Measurements from ENCODE around the gene ATG9B.

The ATG9B gene

DNA sequence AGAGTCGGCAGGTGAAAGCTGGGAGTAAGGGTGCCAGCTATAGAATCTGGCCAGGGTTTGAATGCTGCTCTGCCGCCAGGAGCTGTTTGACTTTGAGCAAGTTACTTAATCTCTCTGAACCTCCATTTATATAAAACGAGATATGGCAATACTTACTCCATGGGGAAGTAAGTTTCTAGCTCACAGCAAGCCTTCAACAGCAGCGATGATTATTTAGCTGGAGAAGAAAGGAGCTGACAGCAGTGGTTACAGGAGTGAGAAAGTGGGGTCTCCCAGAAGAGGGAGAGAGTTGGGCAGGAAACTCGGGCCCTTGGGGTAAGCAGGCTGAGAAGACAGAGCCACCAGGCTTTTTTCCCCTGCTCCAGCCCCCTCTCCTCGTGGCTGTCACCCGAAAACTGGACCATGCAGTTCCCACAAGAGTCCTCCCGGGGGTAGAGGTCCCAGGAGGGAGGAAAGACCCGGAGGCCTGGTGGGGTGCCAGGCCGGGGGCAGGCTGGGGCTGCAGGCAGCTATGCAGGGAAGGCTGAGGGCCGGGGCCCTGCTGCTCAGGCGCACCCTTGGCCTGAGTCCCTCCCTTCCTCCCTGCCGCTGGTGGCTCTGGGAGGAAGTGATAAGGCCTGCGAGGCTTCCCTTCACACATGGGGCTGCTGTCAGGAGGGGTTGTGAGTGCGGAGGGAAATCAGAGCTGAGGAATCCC, 30.0 kb downstream of the ATG9B start:
- H3K27me3 ChIP-seq (ENCODE audit: insufficient read depth, low read length, poor library complexity, severe bottlenecking): no peaks in the 10 kb centered on the region
- no peaks in the 10 kb centered on the region for H3K79me2 ChIP-seq (ENCODE audit: insufficient read depth, low read length)
- peak overlapping the region; percentile 74 for H3K4me2 ChIP-seq (ENCODE audit: low read depth, low read length, poor library complexity, severe bottlenecking)
- no peaks in the 10 kb centered on the region for H3K9me2 ChIP-seq (replicated peaks; ENCODE audit: low read depth, low read length)
- no peaks in the 10 kb centered on the region for H4K20me1 ChIP-seq (ENCODE audit: insufficient read depth, low read length, poor library complexity, severe bottlenecking)
- H3K9me3 ChIP-seq (ENCODE audit: insufficient read depth, low read depth, low read length): no peaks in the 10 kb centered on the region
- H3K4me3 ChIP-seq (ENCODE audit: low read length, poor library complexity, severe bottlenecking): peak overlapping the region; percentile 59
- H3F3A ChIP-seq (ENCODE audit: low read depth): no peaks in the 10 kb centered on the region; the same call in 1 of the 2 replicates
- no peaks in the 10 kb centered on the region for H3K36me3 ChIP-seq (ENCODE audit: insufficient read depth, low read length)
- TF ChIP-seq EZH2phosphoT487 (IDR thresholded peaks at IDR 0.05; ENCODE audit: borderline replicate concordance): no peak
- peak overlapping the region; percentile 34 for H2AFZ ChIP-seq (ENCODE audit: low read length)
- H3K9ac ChIP-seq (ENCODE audit: low read depth, low read length, poor library complexity, severe bottlenecking): peak overlapping the region; percentile 65
- peaks cover 11% of the 10 kb centered on the region for H3K4me1 ChIP-seq (ENCODE audit: insufficient read depth, low read length, poor library complexity, severe bottlenecking)

DNA sequence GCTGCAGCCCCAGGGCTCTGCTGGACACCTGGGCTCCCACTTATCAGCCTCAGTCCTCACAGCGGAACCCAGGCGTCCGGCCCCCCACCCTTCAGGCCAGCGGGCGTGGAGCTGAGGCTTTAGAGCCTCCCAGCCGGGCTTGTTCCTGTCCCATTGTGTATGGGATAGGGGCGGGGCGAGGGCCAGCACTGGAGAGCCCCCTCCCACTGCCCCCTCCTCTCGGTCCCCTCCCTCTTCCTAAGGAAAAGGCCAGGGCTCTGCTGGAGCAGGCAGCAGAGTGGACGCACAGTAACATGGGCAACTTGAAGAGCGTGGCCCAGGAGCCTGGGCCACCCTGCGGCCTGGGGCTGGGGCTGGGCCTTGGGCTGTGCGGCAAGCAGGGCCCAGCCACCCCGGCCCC, 30.8 kb downstream of the ATG9B start:
- no peaks in the 10 kb centered on the region; the same call in 1 of the 2 replicates for H3F3A ChIP-seq (ENCODE audit: low read depth)
- peaks cover 19% of the 10 kb centered on the region for H3K4me1 ChIP-seq (ENCODE audit: insufficient read depth, low read length, poor library complexity, severe bottlenecking)
- no peaks in the 10 kb centered on the region for H3K9me3 ChIP-seq (ENCODE audit: insufficient read depth, low read depth, low read length)
- no peaks in the 10 kb centered on the region for H4K20me1 ChIP-seq (ENCODE audit: insufficient read depth, low read length, poor library complexity, severe bottlenecking)
- no peak for TF ChIP-seq EZH2phosphoT487 (IDR thresholded peaks at IDR 0.05; ENCODE audit: borderline replicate concordance)
- TF ChIP-seq, protein P1, sequence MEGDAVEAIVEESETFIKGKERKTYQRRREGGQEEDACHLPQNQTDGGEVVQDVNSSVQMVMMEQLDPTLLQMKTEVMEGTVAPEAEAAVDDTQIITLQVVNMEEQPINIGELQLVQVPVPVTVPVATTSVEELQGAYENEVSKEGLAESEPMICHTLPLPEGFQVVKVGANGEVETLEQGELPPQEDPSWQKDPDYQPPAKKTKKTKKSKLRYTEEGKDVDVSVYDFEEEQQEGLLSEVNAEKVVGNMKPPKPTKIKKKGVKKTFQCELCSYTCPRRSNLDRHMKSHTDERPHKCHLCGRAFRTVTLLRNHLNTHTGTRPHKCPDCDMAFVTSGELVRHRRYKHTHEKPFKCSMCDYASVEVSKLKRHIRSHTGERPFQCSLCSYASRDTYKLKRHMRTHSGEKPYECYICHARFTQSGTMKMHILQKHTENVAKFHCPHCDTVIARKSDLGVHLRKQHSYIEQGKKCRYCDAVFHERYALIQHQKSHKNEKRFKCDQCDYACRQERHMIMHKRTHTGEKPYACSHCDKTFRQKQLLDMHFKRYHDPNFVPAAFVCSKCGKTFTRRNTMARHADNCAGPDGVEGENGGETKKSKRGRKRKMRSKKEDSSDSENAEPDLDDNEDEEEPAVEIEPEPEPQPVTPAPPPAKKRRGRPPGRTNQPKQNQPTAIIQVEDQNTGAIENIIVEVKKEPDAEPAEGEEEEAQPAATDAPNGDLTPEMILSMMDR (conservative IDR thresholded peaks at IDR 0.05; ENCODE audit: low read length): no peak
- H3K9ac ChIP-seq (ENCODE audit: low read depth, low read length, poor library complexity, severe bottlenecking): no peak overlapping the region
- H3K27me3 ChIP-seq (ENCODE audit: insufficient read depth, low read length, poor library complexity, severe bottlenecking): no peaks in the 10 kb centered on the region
- H2AFZ ChIP-seq (ENCODE audit: low read length): no peak overlapping the region
- H3K36me3 ChIP-seq (ENCODE audit: insufficient read depth, low read length): no peaks in the 10 kb centered on the region
- no peaks in the 10 kb centered on the region for H3K9me2 ChIP-seq (replicated peaks; ENCODE audit: low read depth, low read length)
- H3K4me3 ChIP-seq (ENCODE audit: low read length, poor library complexity, severe bottlenecking): no peak overlapping the region
- no peaks in the 10 kb centered on the region for H3K79me2 ChIP-seq (ENCODE audit: insufficient read depth, low read length)
- H3K4me2 ChIP-seq (ENCODE audit: low read depth, low read length, poor library complexity, severe bottlenecking): peak overlapping the region; percentile 74

DNA sequence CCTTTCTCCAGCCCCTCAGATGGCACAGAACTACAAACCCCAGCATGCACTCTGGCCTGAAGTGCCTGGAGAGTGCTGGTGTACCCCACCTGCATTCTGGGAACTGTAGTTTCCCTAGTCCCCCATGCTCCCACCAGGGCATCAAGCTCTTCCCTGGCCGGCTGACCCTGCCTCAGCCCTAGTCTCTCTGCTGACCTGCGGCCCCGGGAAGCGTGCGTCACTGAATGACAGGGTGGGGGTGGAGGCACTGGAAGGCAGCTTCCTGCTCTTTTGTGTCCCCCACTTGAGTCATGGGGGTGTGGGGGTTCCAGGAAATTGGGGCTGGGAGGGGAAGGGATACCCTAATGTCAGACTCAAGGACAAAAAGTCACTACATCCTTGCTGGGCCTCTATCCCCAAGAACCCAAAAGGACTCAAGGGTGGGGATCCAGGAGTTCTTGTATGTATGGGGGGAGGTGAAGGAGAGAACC, 31.4 kb downstream of the ATG9B start:
- no peaks in the 10 kb centered on the region for H3K9me2 ChIP-seq (replicated peaks; ENCODE audit: low read depth, low read length)
- H3K4me3 ChIP-seq (ENCODE audit: low read length, poor library complexity, severe bottlenecking): no peak overlapping the region
- H2AFZ ChIP-seq (ENCODE audit: low read length): no peak overlapping the region
- no peaks in the 10 kb centered on the region for H3K36me3 ChIP-seq (ENCODE audit: insufficient read depth, low read length)
- H3K4me1 ChIP-seq (ENCODE audit: insufficient read depth, low read length, poor library complexity, severe bottlenecking): peaks cover 23% of the 10 kb centered on the region
- no peaks in the 10 kb centered on the region for H3K27me3 ChIP-seq (ENCODE audit: insufficient read depth, low read length, poor library complexity, severe bottlenecking)
- H3K9ac ChIP-seq (ENCODE audit: low read depth, low read length, poor library complexity, severe bottlenecking): no peak overlapping the region
- H3K9me3 ChIP-seq (ENCODE audit: insufficient read depth, low read depth, low read length): no peaks in the 10 kb centered on the region
- TF ChIP-seq, protein P1 (conservative IDR thresholded peaks at IDR 0.05; ENCODE audit: low read length): no peak
- no peak for TF ChIP-seq EZH2phosphoT487 (IDR thresholded peaks at IDR 0.05; ENCODE audit: borderline replicate concordance)
- no peaks in the 10 kb centered on the region for H3K79me2 ChIP-seq (ENCODE audit: insufficient read depth, low read length)
- no peaks in the 10 kb centered on the region for H4K20me1 ChIP-seq (ENCODE audit: insufficient read depth, low read length, poor library complexity, severe bottlenecking)
- H3K4me2 ChIP-seq (ENCODE audit: low read depth, low read length, poor library complexity, severe bottlenecking): no peak overlapping the region
- H3F3A ChIP-seq (ENCODE audit: low read depth): no peaks in the 10 kb centered on the region; the same call in 1 of the 2 replicates
